HEK293 (cell line): ENCODE measurements around the gene CDCA5.
"Not testable (repeated sequence)": the region's sequence is repeated elsewhere in the genome, so short reads cannot be mapped to it uniquely, and the experiment has no call there.

Experiments
- CTCF ChIP-seq: fragments of 450-650 bp; formaldehyde crosslinking; IDR thresholded peaks from 2 replicates; pipeline ENCODE4 v1.5.1; 2016; ENCODE audit warnings: missing biosample characterization, missing genetic modification characterization
- KLF9 ChIP-seq: fragments of 450-650 bp; formaldehyde crosslinking; IDR thresholded peaks from 2 replicates; pipeline ENCODE4 v1.5.1; 2016; ENCODE audit warnings: missing biosample characterization, missing genetic modification characterization, low read depth
- ZBTB21 ChIP-seq: fragments of 450-650 bp; formaldehyde crosslinking; IDR thresholded peaks from 2 replicates; pipeline ENCODE4 v1.5.1; 2017; ENCODE audit warnings: missing biosample characterization, missing genetic modification characterization
- ZBTB8A ChIP-seq: fragments of 450-650 bp; formaldehyde crosslinking; IDR thresholded peaks from 2 replicates; pipeline ENCODE4 v1.5.1; 2016; ENCODE audit warnings: missing biosample characterization, missing genetic modification characterization
- ZFP3 ChIP-seq: fragments of 450-650 bp; formaldehyde crosslinking; IDR thresholded peaks from 2 replicates; pipeline ENCODE4 v1.5.1; 2016; ENCODE audit warnings: low read depth, missing biosample characterization, missing genetic modification characterization
- ZNF629 ChIP-seq: fragments of 450-650 bp; formaldehyde crosslinking; IDR thresholded peaks from 2 replicates; pipeline ENCODE4 v1.5.1; 2017; ENCODE audit warnings: missing biosample characterization, missing genetic modification characterization
- ZNF670 ChIP-seq: fragments of 450-650 bp; formaldehyde crosslinking; IDR thresholded peaks from 2 replicates; pipeline ENCODE4 v1.5.1; 2016; ENCODE audit warnings: missing biosample characterization, missing genetic modification characterization, low read depth
- ZNF843 ChIP-seq: fragments of 450-650 bp; formaldehyde crosslinking; IDR thresholded peaks from 2 replicates; pipeline ENCODE4 v1.5.1; 2016; ENCODE audit warnings: missing biosample characterization, missing genetic modification characterization

- TF ChIP-seq CTCF (tag by site-specific recombination); ZNF843 (tag by site-specific recombination); ZFP3 (tag by site-specific recombination); ZBTB21 (tag by site-specific recombination); ZNF629; ZBTB8A (tag by site-specific recombination); ZNF670 (tag by site-specific recombination); KLF9 (tag by site-specific recombination): not testable (repeated sequence)
These were observed 35.2 kb upstream of the CDCA5 start for GRCh38 chr11:65118891-65119669.
